Activated gamma-delta T cell (primary cell): Measurements from ENCODE around the gene KLC3.
"Not testable (repeated sequence)": the region's sequence is repeated elsewhere in the genome, so short reads cannot be mapped to it uniquely, and the experiment has no call there.

Source experiments
- DNase-seq: peaks from one replicate; lab custom pipeline; 2025; lab: John Stamatoyannopoulos, UW
- total RNA-seq, 2 donors: gene quantifications; one replicate each; lab custom pipeline; 2026; lab: John Stamatoyannopoulos, UW

The KLC3 gene
- total RNA-seq, result 0.04 to 0.05 reads per million in 2 donors

- no peak for DNase-seq
Observed at GRCh38 chr19:45340232-45340898, at the start of gene KLC3. TSS of gene KLC3 (plus strand) at chr19:45340750. CDS start at chr19:45345542, 4,792 bp downstream.

- DNase-seq, result no peak
Observed at GRCh38 chr19:45291834-45292233, 48.7 kb upstream of the KLC3 start.

- no peak for DNase-seq
Observed at GRCh38 chr19:45293682-45294081, 46.9 kb upstream of the KLC3 start.

GRCh38 chr19:45294291-45295029 is 46.1 kb upstream of the KLC3 start:
- DNase-seq, result no peak

- no peak for DNase-seq
Observed at GRCh38 chr19:45295873-45296272, 44.7 kb upstream of the KLC3 start.

- DNase-seq, result no peak
Observed at GRCh38 chr19:45296355-45296754, 44.2 kb upstream of the KLC3 start.

- DNase-seq, result no peak
Observed at GRCh38 chr19:45297674-45298073, 42.9 kb upstream of the KLC3 start.

GRCh38 chr19:45298264-45298663 is 42.3 kb upstream of the KLC3 start:
- DNase-seq, result no peak

- DNase-seq, result no peak
Observed at GRCh38 chr19:45299719-45300118, 40.8 kb upstream of the KLC3 start.

GRCh38 chr19:45302416-45302815 is 38.1 kb upstream of the KLC3 start:
- DNase-seq, result no peak

GRCh38 chr19:45303269-45304060 is 37.1 kb upstream of the KLC3 start:
- DNase-seq, result no peak

GRCh38 chr19:45304141-45304926 is 36.2 kb upstream of the KLC3 start:
- no peak for DNase-seq

- no peak for DNase-seq
Observed at GRCh38 chr19:45305007-45305406, 35.5 kb upstream of the KLC3 start.

GRCh38 chr19:45305421-45305820 is 35.1 kb upstream of the KLC3 start:
- no peak for DNase-seq

- DNase-seq, result no peak
Observed at GRCh38 chr19:45306040-45306439, 34.5 kb upstream of the KLC3 start.

GRCh38 chr19:45306518-45307027 is 34.0 kb upstream of the KLC3 start:
- DNase-seq, result no peak

- no peak for DNase-seq
Observed at GRCh38 chr19:45307361-45307760, 33.2 kb upstream of the KLC3 start.

- not testable (repeated sequence) for DNase-seq
Observed at GRCh38 chr19:45309322-45309721, 31.2 kb upstream of the KLC3 start.

- DNase-seq, result no peak
Observed at GRCh38 chr19:45311621-45312020, 28.9 kb upstream of the KLC3 start.

- DNase-seq, result not testable (repeated sequence)
Observed at GRCh38 chr19:45312285-45312684, 28.3 kb upstream of the KLC3 start.

GRCh38 chr19:45314708-45315245 is 25.8 kb upstream of the KLC3 start:
- DNase-seq, result no peak
